CD14-positive monocyte (primary cell): Measurements from ENCODE around the gene TFDP2. TPM values are rescaled to one million over a fixed set of nuclear protein-coding genes. Genes with fewer than 3 reads are reported as not detected.

Source experiments
- DNase-seq, 3 donors: peaks; one replicate each; pipeline ENCODE4 v3.0.0-alpha.2; 2011 to 2022
- H2AFZ ChIP-seq: 2 replicates; pipeline ENCODE4 v1.6.0; 2012; ENCODE audit warnings: mild to moderate bottlenecking, low read depth, low read length, inconsistent platforms; ENCODE audit not compliant: insufficient read depth, poor library complexity, severe bottlenecking
- H3K27ac ChIP-seq, 2 donors: 1 replicate in 1 of 2; 2 replicates in 1 of 2; pipeline ENCODE4 v1.5.1; 2012 to 2013; ENCODE audit warnings: low read length in 2 of 2, control low read depth in 1 of 2, inconsistent platforms in 1 of 2, low read depth in 1 of 2, mild to moderate bottlenecking in 1 of 2
- H3K27me3 ChIP-seq, 2 donors: one replicate each; pipeline versions ENCODE4 v1.6.0 to v1.6.1; 2011 to 2013; ENCODE audit warnings: low read length in 2 of 2; ENCODE audit not compliant: control insufficient read depth in 2 of 2, insufficient read depth in 2 of 2
- H3K36me3 ChIP-seq, 2 donors: replicated peaks in 1 of 2; 1 replicate in 1 of 2; 2 replicates in 1 of 2; pipeline versions ENCODE4 v1.5.1 to v1.6.1; 2012 to 2013; ENCODE audit warnings: low read length in 2 of 2, control low read depth in 1 of 2, inconsistent platforms in 1 of 2, mild to moderate bottlenecking in 1 of 2; ENCODE audit not compliant: insufficient read depth in 2 of 2, control insufficient read depth in 1 of 2
- H3K4me1 ChIP-seq, 2 donors: 1 replicate in 1 of 2; 2 replicates in 1 of 2; pipeline versions ENCODE4 v1.5.1 to v1.6.1; 2012 to 2013; ENCODE audit warnings: low read length in 2 of 2, control low read depth in 1 of 2, inconsistent platforms in 1 of 2, mild to moderate bottlenecking in 1 of 2, moderate library complexity in 1 of 2; ENCODE audit not compliant: insufficient read depth in 2 of 2, control insufficient read depth in 1 of 2
- H3K4me2 ChIP-seq: replicated peaks from 2 replicates; pipeline ENCODE3; 2012; ENCODE audit warnings: low read length, moderate library complexity, mild to moderate bottlenecking; ENCODE audit not compliant: poor library complexity, severe bottlenecking; ENCODE audit errors: extremely low read depth
- H3K4me3 ChIP-seq, 3 experiments: fragments of 200-600 bp in 1 of 3; sonication (generic) in 1 of 3; replicated peaks in 1 of 3; 1 replicate in 2 of 3; 2 replicates in 1 of 3; pipeline ENCODE4 v1.5.1; 2011 to 2013; ENCODE audit warnings: low read length in 3 of 3, mild to moderate bottlenecking in 3 of 3, control low read depth in 2 of 3, low read depth in 2 of 3, inconsistent platforms in 1 of 3, moderate library complexity in 1 of 3
- H3K79me2 ChIP-seq: 2 replicates; pipeline ENCODE4 v1.6.0; 2012; ENCODE audit warnings: mild to moderate bottlenecking, control low read depth, inconsistent platforms, low read length, moderate library complexity; ENCODE audit not compliant: insufficient read depth
- H3K9ac ChIP-seq: 2 replicates; pipeline ENCODE4 v1.6.0; 2017; ENCODE audit warnings: low read length, mild to moderate bottlenecking; ENCODE audit not compliant: insufficient read depth, poor library complexity, severe bottlenecking
- H3K9me3 ChIP-seq, 2 donors: replicated peaks in 1 of 2; 1 replicate in 1 of 2; 2 replicates in 1 of 2; pipeline versions ENCODE4 v1.5.1 to v1.6.1; 2012 to 2013; ENCODE audit warnings: low read length in 2 of 2, control low read depth in 1 of 2; ENCODE audit not compliant: control insufficient read depth in 1 of 2, insufficient read depth in 1 of 2
- H4K20me1 ChIP-seq: 2 replicates; pipeline ENCODE4 v1.6.0; 2012; ENCODE audit warnings: mild to moderate bottlenecking, low read length, control low read depth, moderate library complexity; ENCODE audit not compliant: insufficient read depth
- H3K27ac Mint-ChIP-seq, 7 donors: one replicate each; pipeline ENCODE4 v1.8.0; 2020; ENCODE audit warnings: mild to moderate bottlenecking in 7 of 7, mixed read lengths in 7 of 7, moderate library complexity in 6 of 7, inconsistent platforms in 2 of 7
- H3K27me3 Mint-ChIP-seq, 3 donors: one replicate each; pipeline ENCODE4 v1.8.0; 2021 to 2022; ENCODE audit warnings: low read depth in 3 of 3, mild to moderate bottlenecking in 3 of 3, mixed read lengths in 3 of 3, moderate library complexity in 3 of 3, inconsistent platforms in 1 of 3
- H3K36me3 Mint-ChIP-seq, 2 donors: one replicate each; pipeline ENCODE4 v1.8.0; 2020; ENCODE audit warnings: mixed read lengths in 2 of 2, inconsistent platforms in 1 of 2, mild to moderate bottlenecking in 1 of 2
- H3K4me1 Mint-ChIP-seq: one replicate; pipeline ENCODE4 v1.8.0; 2020; ENCODE audit warnings: mild to moderate bottlenecking, mixed read lengths
- H3K4me3 Mint-ChIP-seq, 2 donors: one replicate each; pipeline ENCODE4 v1.8.0; 2020; ENCODE audit warnings: mild to moderate bottlenecking in 2 of 2, mixed read lengths in 2 of 2, moderate library complexity in 1 of 2
- H3K9me3 Mint-ChIP-seq, 7 donors: one replicate each; pipeline ENCODE4 v1.8.0; 2020 to 2022; ENCODE audit warnings: mixed read lengths in 7 of 7, mild to moderate bottlenecking in 6 of 7, moderate library complexity in 6 of 7, inconsistent platforms in 2 of 7
- CTCF ChIP-seq: fragments of 200-600 bp; IDR thresholded peaks from one replicate; pipeline ENCODE4 v1.8.0; 2022; ENCODE audit warnings: antibody characterized with exemption, mild to moderate bottlenecking
- WGBS: methylation state at CpG from one replicate; pipeline ENCODE4 v1.1.5; 2013; ENCODE audit warnings: missing lambda C conversion rate; ENCODE audit not compliant: insufficient coverage; 5-methylcytosine and 5-hydroxymethylcytosine counted together
- intact Hi-C, 2 donors: fragments of 100-400 bp; cut with micrococcal nuclease; formaldehyde crosslinking; loops; one replicate each; pipeline versions ENCODE4 v1.15.0 to v1.15.1; 2023
- polyA plus RNA-seq, 3 donors: library from polyadenylated mRNA; depleted of rRNA in 1 of 3; unstranded in 2 of 3; stranded (reverse) in 1 of 3; fragments of 300-500 nt in 2 of 3; fragments of >200 nt in 1 of 3; fragmentation: Illumina TruSeq in 2 of 3; gene quantifications; 1 replicate in 2 of 3; 2 replicates in 1 of 3; pipeline ENCODE4 v1.2.3, GENCODE V29; 2012 to 2021

The TFDP2 gene
- polyA plus RNA-seq, 3 donors = 1.1 to 3.5 (median 1.7) TPM

GRCh38 chr3:142151828-142152227, 2.5 kb upstream of the TFDP2 start:
- 100% methylated on average over 1 of the region's 1 CpG for WGBS
- TF ChIP-seq CTCF = no peak
- H3K4me3 ChIP-seq = no peak overlapping the region
- no peak for DNase-seq
- Mint-ChIP-seq H3K9me3 (no peaks in the 10 kb centered on the region), H3K4me3 (no peak overlapping the region), H3K4me1 (peaks cover 16% of the 10 kb centered on the region), H3K27me3 (peaks cover 0 to 4% (median 3%) of the 10 kb centered on the region in 3 donors), H3K36me3 (peaks cover 0 to 2% of the 10 kb centered on the region in 2 donors), H3K27ac (no peak overlapping the region)
- no peak overlapping the region for H3K4me2 ChIP-seq
- intact Hi-C loops = no loop called here
- peaks cover 0 to 5% of the 10 kb centered on the region in 2 donors for H3K27me3 ChIP-seq
- H2AFZ ChIP-seq = no peak overlapping the region
- no peaks in the 10 kb centered on the region for H3K36me3 ChIP-seq
- H4K20me1 ChIP-seq = no peaks in the 10 kb centered on the region
- H3K27ac ChIP-seq = no peak overlapping the region
- no peak overlapping the region for H3K9ac ChIP-seq
- H3K79me2 ChIP-seq = no peaks in the 10 kb centered on the region
- no peaks in the 10 kb centered on the region for H3K9me3 ChIP-seq
- H3K4me1 ChIP-seq = peaks cover 14 to 17% of the 10 kb centered on the region in 2 donors

GRCh38 chr3:142151240-142151639, 1.9 kb upstream of the TFDP2 start:
- no peak overlapping the region for H2AFZ ChIP-seq
- intact Hi-C loops = no loop called here
- H3K27ac Mint-ChIP-seq = no peak overlapping the region

More at GRCh38 chr3:142151240-142151639, 1.9 kb upstream of the TFDP2 start:
- Mint-ChIP-seq H3K4me3 (no peak overlapping the region), H3K27me3 (peaks cover 0 to 4% (median 3%) of the 10 kb centered on the region in 3 donors), H3K4me1 (peaks cover 16% of the 10 kb centered on the region), H3K36me3 (no peaks in the 10 kb centered on the region), H3K9me3 (no peaks in the 10 kb centered on the region)
- Histone ChIP-seq H3K27ac (no peak overlapping the region), H3K4me2 (no peak overlapping the region), H4K20me1 (no peaks in the 10 kb centered on the region), H3K9ac (no peak overlapping the region), H3K27me3 (peaks cover 0 to 5% of the 10 kb centered on the region in 2 donors), H3K4me3 (no peak overlapping the region), H3K36me3 (no peaks in the 10 kb centered on the region), H3K79me2 (no peaks in the 10 kb centered on the region), H3K9me3 (no peaks in the 10 kb centered on the region), H3K4me1 (peaks cover 14 to 17% of the 10 kb centered on the region in 2 donors)
- WGBS = no CpG with 5 or more reads among the region's 3 CpGs
- no peak for TF ChIP-seq CTCF
- no peak for DNase-seq
